GM19372 (cell line): Measurements from ENCODE around the gene CACNA1D.

Experiments
- ATAC-seq: cut with Tn5 transposase; IDR thresholded peaks from one replicate; pipeline ENCODE4 v1.9.1; 2021; ENCODE audit warnings: mild to moderate bottlenecking, low read depth, moderate library complexity; ENCODE audit not compliant: unreplicated experiment

The CACNA1D gene

DNA sequence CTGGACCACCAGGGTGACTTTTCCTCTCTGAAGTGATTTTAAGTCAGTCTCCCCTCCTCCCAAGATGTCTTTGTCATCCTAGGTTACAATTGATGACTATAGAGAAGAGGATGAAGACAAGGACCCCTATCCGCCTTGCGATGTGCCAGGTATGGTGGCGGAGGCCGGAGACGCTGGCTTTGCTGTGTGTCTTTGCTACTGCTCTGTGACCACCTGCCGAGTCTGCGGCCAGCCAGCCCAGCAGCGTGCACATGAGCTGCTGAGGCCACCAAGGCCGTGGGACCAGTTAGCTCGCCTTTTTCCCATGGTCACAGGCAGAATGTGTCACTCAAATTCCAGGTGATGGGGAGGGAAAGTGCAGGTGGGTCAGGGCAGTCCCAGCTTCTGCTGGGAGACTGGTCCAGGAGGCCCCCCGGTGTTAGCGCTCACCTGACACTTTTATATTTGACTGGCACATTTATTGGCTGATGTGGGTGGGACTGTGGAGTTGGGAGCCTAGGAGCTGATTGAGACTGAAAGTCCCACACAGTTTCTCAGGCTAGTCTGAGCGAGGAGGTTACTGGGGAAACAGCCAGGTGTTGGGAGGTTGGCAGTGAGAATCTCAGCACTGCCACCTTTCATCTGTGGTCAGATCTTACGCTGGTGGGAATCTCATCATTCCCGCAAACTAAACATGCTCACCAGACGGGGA lies 237.7 kb downstream of the CACNA1D start:
- ATAC-seq = no peak

DNA sequence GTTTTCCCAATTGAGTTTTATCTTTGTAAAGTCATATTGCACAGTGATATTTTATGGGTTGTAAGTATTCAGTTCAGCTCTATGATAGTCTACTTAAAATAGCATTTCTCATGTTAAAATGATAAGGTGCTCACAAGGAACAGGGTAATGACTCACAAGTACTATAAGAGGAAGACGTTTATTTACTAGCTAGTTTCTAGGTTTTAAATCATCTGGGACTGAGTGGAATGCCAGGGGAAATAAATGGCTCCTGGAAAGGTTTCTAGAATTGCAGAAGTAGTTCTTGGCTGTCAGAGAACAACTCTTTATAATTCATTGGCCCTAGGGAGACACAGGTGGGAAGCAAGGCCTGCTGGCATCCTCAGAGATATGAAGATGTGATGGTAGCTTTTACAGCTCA lies 239.0 kb downstream of the CACNA1D start:
- ATAC-seq = no peak

DNA sequence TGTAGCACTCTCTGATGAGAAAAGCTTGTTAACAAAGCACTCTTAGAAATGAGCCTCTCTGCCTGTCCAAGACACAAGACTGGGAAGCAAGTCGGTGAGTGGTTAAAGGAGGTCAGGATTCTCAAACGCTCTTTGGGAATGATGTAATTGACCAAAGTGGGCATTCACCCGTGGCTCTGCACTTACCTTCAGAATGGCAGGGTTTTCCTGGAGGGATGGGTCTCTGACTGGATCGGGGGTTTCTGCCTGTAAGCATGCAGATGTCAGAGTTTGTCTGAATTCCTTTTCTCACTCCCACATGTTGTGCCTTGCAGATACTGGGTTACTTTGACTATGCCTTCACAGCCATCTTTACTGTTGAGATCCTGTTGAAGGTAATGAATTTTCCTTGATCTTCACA lies 245.6 kb downstream of the CACNA1D start:
- ATAC-seq = no peak

DNA sequence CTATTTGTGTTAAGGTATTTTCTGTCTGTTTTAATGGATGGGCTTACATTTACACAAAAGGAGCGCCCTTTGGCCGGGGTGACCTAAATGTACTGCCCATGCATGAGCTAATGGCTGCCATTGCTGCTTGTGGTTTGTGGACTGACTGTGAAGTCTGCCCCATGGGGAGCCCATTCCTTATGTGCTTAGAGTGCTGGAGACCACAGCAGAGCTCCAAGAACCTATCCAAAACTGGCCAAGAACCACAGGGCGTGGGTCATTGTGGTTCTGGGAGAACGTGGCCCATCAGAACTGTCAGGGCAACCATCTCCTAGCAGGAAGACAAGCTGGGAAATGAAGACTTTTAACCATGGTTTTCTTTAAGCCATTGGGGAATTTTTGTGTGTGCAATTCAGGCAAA lies 246.5 kb downstream of the CACNA1D start:
- ATAC-seq = no peak

DNA sequence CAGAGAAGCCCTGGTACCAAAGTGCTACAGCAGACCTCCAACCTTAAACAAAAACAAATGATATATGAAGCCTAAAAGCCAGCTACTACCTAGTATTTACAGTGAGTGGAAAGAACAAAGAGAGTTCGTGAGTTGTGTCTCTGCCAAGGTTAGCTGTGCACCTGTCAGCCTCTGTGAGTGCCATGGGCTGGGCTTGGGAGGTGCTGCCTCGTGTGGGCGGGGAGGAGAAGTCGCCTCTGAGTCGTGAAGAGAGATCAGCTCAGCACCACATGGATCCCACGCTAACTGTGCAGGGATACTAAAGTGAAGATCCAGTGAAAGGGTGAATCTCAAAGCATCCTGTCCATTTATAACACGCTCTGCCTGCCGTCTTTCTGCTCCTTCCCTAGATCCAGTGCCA lies 249.9 kb downstream of the CACNA1D start:
- no peak for ATAC-seq

DNA sequence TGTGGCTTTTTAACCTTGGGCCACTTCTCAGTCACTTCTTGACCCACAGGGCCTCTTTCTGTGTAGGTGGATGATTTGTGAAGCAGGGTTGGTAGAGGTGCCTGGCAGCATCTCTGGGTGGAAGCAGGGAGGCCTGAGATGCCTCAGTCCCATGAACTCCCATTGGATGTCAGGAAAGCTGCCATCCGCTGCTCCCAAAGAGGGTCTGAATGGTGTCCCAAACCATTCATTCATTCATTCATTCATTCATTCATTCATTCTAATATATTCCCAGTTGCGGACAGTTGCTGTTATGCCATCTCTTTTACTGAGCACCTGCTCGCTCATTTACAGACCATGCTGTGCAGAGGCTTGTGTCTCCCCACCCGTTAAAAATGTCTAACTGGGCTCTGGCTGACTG lies 253.1 kb downstream of the CACNA1D start:
- no peak for ATAC-seq

DNA sequence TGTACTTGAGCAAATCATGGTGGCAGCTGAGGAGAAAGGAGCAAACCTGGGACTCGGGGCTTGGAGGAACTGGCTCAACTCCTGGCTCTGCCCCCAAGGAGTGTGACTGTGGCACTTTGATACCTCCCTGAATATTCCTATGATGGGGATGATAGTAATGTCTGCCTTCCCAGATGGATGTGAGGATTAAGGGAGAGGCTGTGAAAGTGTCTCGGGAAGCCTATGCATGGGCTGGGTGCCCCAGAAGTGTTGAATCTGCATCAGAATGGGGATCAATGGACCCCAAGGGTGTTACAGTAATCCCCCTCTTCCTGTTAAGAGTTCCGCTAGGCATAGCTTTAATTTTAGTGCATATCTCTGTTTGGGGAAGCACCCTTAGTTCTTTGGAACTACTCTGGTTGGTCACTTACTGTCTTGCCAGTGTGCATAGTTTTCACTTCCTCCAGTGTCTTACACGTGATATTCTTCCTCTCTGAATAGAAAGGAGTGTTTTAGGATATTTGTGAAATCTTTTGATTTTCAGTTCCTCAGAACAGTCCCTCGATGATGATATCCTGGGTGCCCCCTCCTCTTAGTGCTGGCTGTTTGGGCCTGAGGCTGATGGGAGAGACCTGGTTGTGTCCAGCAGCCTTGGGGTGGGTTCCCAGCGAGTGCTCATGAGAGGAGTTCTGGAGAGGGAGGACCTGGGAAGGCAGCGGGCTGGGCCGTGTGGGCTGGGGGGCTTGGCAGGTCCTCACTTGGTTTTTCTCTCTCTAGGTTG lies 254.3 kb downstream of the CACNA1D start:
- ATAC-seq = peak; percentile 79

DNA sequence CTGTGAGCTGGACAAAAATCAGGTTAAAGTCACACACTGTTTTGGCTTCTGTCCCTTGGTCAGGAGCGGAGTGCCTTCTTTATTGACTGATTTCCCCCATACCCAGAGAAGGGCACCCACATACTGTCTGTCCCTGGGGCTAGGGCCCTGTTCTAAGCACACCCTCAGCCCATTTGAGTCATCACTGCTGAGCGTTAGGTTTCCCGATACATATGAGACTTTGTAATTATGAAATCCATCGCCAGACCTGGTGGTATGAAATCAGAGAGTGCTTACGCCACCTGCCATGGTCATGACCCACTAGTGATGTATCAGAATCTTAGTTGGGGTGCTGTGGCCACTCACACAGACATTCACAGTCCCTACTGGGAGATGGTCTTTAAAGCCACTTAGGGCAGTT lies 255.0 kb downstream of the CACNA1D start:
- no peak for ATAC-seq

DNA sequence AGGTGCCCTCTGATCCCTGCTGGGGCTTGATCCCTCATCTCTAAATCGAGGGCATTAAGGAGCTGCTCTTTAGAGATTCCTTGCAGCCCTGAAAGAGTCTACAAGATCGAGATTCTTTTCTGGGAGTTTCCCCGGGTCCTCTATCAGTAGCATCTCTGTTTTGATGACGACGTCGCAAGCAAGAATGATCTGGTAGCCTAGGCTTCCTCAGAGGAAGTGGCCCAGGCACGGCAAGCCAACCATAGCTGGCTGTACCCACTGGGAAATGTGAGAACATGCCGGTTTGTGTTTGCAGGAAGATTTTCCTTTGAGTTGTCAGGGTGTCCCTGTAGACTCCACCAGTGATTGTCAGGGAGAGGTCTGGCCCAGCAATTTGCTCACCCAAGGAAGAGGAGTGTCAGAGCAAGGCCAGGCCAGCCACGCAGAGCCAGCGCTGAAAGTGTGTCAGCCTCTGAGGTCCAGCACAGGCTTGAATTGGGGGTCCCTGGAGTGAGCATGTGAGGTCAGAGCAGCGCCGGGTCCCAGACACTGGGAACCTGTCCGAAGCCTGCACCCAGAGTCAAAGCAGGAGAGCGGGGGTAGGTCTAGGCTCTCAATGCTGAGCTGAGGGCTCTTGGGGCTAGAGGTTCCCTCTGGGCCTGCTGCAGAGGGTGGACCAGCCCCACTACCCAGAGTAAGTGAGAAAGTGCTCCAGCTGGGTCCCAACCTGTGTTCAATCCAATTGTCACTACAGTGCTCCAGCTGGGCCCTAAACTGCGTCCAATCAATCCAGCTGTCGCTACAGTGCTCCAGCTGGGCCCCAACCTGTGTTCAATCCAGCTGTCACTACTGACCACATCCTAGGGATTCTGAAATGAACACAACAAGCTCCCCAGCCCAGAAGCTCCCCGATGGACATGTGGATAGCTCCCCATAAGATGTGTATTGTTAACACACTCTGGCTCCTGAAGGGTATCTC lies 256.1 kb downstream of the CACNA1D start:
- no peak for ATAC-seq

DNA sequence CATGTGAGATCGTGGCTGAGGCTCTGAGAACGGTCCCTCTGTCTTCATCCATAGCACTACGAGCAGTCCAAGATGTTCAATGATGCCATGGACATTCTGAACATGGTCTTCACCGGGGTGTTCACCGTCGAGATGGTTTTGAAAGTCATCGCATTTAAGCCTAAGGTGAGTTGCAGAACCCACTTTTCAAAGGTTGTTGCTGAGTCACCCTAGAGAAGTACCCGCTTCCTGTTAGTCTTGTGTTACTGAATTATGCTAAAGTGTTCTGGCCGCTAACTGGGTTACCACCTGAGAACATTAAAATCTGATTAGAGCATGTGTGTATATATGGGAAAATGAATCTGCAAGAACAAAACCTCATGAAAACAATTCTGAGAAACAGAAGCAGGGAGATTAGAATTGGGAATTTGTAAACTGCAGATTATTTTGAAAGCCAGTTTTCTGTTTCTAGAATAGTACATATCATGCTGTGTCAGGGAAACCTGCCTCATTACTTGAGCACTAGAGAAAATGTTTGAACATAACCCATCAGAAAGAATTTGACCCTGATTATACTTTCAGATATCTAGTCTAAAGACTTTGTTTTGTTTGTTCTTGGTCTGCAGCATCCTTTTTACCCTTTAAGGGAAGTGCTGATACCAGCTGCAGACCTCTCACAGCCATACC lies 259.2 kb downstream of the CACNA1D start:
- ATAC-seq = no peak

DNA sequence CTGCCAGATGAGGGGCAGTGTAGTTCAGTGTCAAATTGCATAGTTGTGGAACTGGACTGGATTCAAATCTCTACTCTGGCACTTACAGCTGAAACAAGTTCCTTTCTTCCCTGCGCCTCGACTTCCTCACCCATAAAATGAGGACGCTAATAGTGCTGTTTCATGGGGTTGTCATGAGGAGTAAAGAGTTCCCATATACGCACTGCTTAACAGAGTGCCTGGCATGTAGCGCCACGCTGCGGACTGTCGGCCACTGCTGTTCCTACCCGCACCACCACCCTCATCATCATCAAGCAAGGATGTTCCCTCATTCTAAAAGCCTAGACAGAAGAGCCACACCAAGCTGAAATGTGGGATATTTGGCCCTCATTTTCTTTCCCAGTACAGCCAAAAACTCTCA lies 259.9 kb downstream of the CACNA1D start:
- no peak for ATAC-seq

DNA sequence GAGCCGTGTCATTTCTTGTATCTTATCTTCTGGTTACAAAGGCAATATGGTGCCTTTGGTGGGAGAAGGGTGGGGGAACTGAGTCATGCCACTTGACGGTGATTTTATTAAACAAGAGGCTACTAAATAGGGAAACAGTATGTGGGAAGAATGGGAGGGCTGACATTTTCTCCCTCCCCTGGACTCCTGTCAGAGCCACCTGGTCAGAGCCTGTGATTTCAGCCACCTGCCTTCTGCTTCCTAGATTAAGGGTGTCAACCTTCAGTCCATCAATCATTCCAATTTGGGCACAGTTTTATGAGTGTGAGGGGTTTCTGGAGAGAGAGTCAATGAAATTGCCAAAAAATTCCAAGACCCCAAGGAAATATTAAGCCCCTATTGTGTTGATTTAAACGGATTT lies 264.4 kb downstream of the CACNA1D start:
- no peak for ATAC-seq

DNA sequence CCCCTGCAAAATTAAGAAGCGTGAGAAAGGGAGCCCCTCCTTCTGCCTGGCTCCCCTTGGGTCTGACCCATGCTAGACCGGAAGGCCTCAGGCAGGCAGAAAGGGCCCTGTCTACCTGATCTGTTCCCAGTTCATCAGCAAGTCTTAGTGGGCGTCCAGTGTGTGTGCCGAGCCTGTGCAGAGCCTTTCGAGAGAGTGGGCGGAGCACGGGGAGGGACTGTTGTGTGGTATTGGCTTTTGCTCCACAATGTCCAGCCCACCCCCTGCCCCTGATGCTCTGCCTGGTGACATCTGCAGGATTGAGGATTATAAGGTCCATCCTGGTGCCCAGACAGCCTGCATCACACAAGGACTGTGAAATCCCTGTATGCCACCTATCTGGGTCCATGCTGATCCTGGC lies 268.9 kb downstream of the CACNA1D start:
- ATAC-seq = no peak

DNA sequence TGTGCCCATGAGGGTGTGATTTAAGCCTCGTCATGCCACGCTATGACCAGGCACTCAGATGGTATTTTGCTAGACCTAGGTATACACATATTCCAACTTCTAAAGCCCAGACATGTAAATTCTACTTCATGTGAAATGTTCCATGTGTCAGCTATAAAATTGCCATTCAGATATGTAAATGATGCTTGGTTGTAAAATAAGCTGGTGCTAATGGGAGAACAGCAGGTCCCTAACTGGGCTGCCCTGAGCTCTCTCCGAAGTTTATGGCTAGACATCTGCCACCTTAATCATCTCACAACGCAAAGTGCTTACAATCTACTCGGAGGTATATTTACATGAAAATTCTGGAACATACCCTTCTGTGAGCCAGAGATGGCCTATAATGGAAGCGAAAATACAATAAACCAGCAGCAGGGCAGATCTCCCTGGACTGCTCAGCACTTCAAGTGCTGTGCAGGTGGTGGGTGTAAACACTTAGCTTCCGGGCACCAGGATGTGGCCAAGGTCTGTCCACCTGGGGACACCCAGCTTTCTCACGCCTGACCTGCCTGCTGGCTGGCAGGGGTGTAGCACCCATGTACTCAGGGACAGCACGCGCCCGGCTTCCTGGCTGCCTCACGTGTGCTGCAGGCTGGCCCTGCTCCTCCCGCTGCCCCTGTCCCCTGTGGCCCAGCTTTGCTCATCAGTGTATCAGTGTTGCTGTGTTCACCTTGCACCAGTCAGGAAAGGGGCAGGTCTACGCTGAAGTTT lies 269.8 kb downstream of the CACNA1D start:
- ATAC-seq = no peak

DNA sequence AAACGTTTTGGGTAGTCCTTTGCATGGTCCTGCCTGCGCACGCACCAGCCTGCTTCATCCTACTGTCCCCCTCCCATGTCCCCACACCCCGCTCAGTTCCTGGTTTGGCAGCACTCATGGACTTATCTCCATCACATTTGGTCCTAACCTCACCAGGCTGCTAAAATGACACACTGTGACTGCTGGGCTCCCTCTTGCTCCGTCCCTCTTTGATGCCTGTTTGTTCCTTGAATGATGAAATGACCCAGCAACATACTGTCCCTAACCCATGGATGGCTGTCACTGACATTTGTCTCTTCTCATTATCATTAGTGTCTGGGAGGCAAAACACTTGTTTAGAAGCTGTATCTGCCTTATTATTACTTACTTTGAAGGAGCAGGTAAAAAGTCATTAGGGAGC lies 271.3 kb downstream of the CACNA1D start:
- ATAC-seq = no peak

DNA sequence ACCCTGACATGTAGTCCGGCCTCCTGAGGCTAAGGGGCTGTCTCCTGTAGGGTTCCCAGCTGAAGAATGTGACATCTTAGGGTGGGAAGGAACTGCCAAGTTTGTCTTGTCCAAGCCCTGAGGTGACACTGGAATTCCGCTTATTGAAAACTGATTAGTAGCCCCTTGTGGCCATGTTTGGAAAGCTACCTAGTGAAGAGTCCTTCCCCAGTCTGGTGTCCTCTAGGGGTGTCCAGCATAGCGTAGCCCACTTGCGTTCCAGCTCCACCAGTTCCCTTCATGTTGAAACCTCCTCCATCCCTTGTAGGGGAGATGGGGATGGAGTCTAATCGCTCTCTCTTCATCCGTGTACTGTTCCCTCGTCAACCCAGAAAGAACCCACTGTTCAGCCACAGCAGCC lies 272.3 kb downstream of the CACNA1D start:
- ATAC-seq = no peak

DNA sequence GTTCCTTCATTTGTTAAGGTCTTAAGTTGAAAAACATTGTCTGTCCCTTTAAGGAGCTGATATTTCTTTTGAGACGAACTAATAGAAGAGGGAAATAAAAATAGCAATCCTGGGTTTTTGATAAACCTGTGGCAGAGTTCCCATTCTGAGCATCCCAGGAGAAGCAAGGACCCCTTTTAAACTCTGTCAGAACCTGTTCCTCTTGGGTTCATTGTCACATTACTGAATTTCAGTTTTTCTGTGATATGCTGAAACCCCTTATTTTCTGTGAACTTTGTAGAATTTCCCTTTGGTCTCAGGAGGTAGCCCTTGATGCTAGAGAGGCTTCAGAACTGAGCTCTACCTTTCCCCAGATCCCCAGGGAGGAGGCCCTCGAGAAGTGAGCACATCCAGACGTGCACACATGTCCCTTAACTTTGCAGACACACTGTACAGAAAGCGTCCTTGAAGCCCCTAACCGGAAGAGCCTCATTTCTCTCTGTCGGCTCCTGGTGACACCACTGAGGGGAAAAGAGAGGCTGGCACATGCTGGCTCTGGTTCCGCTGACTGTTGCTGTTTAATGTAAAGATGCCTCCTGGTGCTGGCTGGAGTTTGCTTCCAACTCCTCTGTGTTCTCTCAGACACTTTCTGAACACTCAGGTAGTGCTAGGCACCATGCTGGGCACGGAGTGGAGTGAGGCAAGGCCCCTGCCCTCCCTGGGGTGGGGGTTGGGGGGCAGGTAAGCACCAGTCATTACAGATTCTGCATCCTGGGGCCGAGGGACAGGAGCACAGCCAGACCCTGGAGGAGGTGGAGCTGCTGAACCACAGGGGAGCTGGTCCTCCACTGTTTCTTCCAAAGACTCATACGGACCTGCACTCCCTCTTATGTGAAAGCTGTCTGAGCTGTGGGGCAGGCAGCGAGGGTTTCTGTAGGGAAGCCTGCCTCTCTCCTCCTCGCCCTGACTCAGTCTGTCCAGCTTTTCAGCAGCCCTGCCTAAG lies 274.4 kb downstream of the CACNA1D start:
- ATAC-seq = no peak

DNA sequence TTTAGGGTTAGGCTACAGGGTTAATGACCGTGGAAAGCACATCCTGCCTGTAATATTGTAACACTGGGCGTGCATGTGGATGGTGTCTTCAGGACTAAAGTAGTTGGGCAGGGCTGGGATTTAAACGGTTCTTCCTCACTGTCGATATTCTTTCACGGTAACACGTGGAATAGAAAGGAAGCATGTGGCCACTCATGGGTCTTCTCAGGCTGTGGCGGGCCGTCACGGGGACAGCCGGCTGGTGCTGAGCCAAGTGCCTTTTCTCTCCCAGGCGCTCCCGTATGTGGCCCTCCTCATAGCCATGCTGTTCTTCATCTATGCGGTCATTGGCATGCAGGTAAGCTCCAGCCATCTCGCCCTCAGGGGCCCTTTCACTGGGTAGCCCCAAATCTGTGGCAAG lies 278.2 kb downstream of the CACNA1D start:
- no peak for ATAC-seq

DNA sequence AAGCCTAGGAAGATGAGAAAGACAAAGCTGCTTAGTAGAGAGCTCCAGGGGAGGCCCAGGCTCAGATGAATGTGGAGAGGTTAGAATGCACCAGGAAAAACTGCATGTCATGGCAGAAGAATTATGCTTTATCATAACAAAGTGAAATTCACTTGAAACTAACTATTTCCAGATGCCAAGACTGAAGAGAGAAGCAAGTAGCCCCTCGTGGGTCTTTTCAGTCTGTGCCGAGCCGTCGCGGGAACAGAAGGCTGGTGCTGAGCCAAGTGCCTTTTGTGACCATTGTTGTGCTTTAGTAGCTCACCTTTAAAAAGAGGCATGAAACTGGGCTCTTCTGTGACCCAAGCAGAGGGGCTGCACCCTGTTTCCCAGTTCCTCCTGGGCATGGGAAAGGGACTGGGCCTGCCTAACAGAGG lies 278.6 kb downstream of the CACNA1D start:
- ATAC-seq = no peak
